Nephron progenitor cell (in vitro differentiated cells): Measurements from ENCODE around the gene PPP1R37.

Source experiments
- DNase-seq: peaks from one replicate; pipeline ENCODE4 v3.0.0; 2021
- H3K27ac Mint-ChIP-seq: 2 replicates; pipeline ENCODE4 v1.8.0; 2021; ENCODE audit warnings: mild to moderate bottlenecking, moderate library complexity, mixed read lengths
- H3K27me3 Mint-ChIP-seq: 2 replicates; pipeline ENCODE4 v1.8.0; 2021; ENCODE audit warnings: mild to moderate bottlenecking, low read depth, mixed read lengths; ENCODE audit not compliant: poor library complexity
- H3K36me3 Mint-ChIP-seq: 2 replicates; pipeline ENCODE4 v1.8.0; 2021; ENCODE audit warnings: low read depth, mixed read lengths
- H3K4me1 Mint-ChIP-seq: 2 replicates; pipeline ENCODE4 v1.8.0; 2021; ENCODE audit warnings: mixed read lengths
- H3K4me3 Mint-ChIP-seq: 2 replicates; pipeline ENCODE4 v1.8.0; 2021; ENCODE audit warnings: mild to moderate bottlenecking, moderate library complexity, mixed read lengths
- H3K9me3 Mint-ChIP-seq: 2 replicates; pipeline ENCODE4 v1.8.0; 2021; ENCODE audit warnings: mild to moderate bottlenecking, moderate library complexity, mixed read lengths
- CTCF ChIP-seq: fragments of 200-600 bp; sonication (generic); IDR thresholded peaks from 2 replicates; pipeline ENCODE4 v1.5.0; 2021; ENCODE audit warnings: antibody characterized with exemption

PPP1R37 gene

GRCh38 chr19:45184115-45184514 lies 91.1 kb downstream of the PPP1R37 start:
- H3K36me3 Mint-ChIP-seq, result peaks cover 8% of the 10 kb centered on the region
- H3K27me3 Mint-ChIP-seq, result peaks cover 35% of the 10 kb centered on the region
- no peak for DNase-seq
- no peak for TF ChIP-seq CTCF
- peaks cover 15% of the 10 kb centered on the region for H3K4me1 Mint-ChIP-seq
- H3K27ac Mint-ChIP-seq, result no peak overlapping the region
- H3K4me3 Mint-ChIP-seq, result no peak overlapping the region
- H3K9me3 Mint-ChIP-seq, result no peaks in the 10 kb centered on the region

DNA sequence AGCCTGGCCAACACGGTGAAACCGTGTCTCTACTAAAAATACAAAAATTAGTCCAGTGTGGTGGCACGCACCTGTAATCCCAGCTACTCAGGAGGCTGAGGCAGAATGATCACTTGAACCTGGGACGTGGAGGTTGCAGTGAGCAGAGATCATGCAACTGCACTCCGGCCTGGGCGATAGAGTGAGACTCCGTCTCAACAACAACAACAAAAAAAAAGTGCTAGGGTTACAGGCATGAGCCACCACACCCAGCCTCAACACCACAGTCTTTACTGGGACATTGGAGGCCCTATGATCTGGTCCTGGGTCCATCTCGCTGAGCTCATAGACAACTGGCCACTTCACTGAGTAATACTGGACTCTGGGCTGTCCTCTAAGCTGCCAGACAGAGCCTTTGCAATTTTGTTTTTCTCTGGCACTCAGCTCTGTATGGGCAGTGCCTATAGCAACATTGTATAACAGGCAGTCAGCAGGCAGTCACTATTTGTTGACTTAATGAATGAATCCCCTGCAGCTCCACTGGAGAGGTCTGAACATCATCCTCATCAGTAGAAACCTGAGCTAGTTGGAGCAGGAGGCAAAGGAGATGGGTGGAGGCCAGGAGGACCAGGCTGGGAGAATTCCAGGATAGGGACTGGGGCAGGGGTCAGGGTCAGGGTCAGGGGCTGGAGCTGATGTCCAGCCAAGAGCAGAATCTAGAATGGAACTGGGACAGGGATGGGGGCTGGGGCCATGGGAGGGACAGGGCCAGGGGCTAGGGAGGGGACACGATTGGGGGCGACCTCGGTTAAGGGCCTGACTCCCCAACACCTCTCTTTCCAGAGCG lies 93.7 kb downstream of the PPP1R37 start:
- DNase-seq, result no peak
- H3K27me3 Mint-ChIP-seq, result peaks cover 29% of the 10 kb centered on the region
- no peaks in the 10 kb centered on the region for H3K36me3 Mint-ChIP-seq
- H3K27ac Mint-ChIP-seq, result no peak overlapping the region
- H3K9me3 Mint-ChIP-seq, result peaks cover 11% of the 10 kb centered on the region
- H3K4me3 Mint-ChIP-seq, result no peak overlapping the region
- no peaks in the 10 kb centered on the region for H3K4me1 Mint-ChIP-seq
- no peak for TF ChIP-seq CTCF

DNA sequence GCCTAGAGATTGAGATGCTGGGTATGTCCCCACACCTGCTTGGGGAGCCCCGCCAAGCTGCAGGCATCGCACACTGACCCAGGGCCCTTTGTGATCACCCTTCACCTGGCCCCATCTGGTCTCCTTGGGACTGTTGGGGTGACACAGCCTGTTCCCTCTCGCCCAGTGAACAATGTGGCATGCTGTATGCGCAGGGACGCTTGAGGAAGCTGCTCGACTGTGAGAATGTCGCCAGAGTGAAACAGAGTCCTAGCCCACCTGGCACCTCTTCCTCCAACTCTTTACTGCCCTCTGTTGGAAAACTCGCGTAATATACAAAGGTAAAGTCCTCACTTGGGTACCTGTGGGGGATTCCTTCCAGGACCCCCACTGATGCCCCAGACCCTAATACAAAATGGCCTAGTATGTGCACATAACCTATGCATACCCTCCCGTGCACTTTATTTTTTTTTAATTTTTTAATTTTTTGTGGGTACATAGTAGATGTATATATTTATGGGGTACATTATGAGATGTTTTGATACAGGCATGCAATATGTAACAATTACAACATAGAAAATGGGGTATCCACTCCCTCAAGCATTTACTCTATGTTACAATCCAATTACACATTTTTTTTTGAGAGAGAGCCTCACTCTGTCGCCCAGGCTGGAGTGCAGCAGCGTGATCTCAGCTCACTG lies 94.6 kb downstream of the PPP1R37 start:
- peak; percentile 72 for TF ChIP-seq CTCF
- DNase-seq, result peak; percentile 35
- H3K27me3 Mint-ChIP-seq, result peaks cover 26% of the 10 kb centered on the region
- no peaks in the 10 kb centered on the region for H3K4me1 Mint-ChIP-seq
- peaks cover 11% of the 10 kb centered on the region for H3K9me3 Mint-ChIP-seq
- H3K36me3 Mint-ChIP-seq, result no peaks in the 10 kb centered on the region
- no peak overlapping the region for H3K27ac Mint-ChIP-seq
- no peak overlapping the region for H3K4me3 Mint-ChIP-seq

GRCh38 chr19:45189971-45190370 lies 97.0 kb downstream of the PPP1R37 start:
- H3K27me3 Mint-ChIP-seq, result peaks cover 30% of the 10 kb centered on the region
- H3K4me3 Mint-ChIP-seq, result no peak overlapping the region
- DNase-seq, result no peak
- peaks cover 11% of the 10 kb centered on the region for H3K9me3 Mint-ChIP-seq
- H3K27ac Mint-ChIP-seq, result no peak overlapping the region
- TF ChIP-seq CTCF, result no peak
- H3K4me1 Mint-ChIP-seq, result no peaks in the 10 kb centered on the region
- no peaks in the 10 kb centered on the region for H3K36me3 Mint-ChIP-seq

- TF ChIP-seq CTCF, result no peak
- Mint-ChIP-seq H3K9me3 (peaks cover 11% of the 10 kb centered on the region), H3K4me3 (no peak overlapping the region), H3K27me3 (peaks cover 26% of the 10 kb centered on the region), H3K4me1 (peaks cover 3% of the 10 kb centered on the region), H3K36me3 (no peaks in the 10 kb centered on the region), H3K27ac (no peak overlapping the region)
- DNase-seq, result no peak
Measured at GRCh38 chr19:45191375-45191774, 98.4 kb downstream of the PPP1R37 start.
